WI38 (cell line): Measurements from ENCODE around the gene MSMB.
"Not testable (repeated sequence)": the region's sequence is repeated elsewhere in the genome, so short reads cannot be mapped to it uniquely, and the experiment has no call there.

ENCODE experiments used
- H3K4me3 ChIP-seq: 2 replicates; pipeline ENCODE4 v1.5.1; 2011; ENCODE audit warnings: low read depth, mild to moderate bottlenecking, control low read depth, low read length
- CTCF ChIP-seq: IDR thresholded peaks from 2 replicates; pipeline ENCODE4 v1.5.1; 2012; ENCODE audit warnings: low read depth, mild to moderate bottlenecking, control low read depth, low read length

The MSMB gene

GRCh38 chr10:46090258-46090812 lies 44.3 kb upstream of the MSMB start:
- no peak overlapping the region for H3K4me3 ChIP-seq
- no peak for TF ChIP-seq CTCF

- H3K4me3 ChIP-seq, result not testable (repeated sequence)
Measured at GRCh38 chr10:46087381-46087780, 41.3 kb upstream of the MSMB start.

GRCh38 chr10:46084321-46085165 lies 38.5 kb upstream of the MSMB start:
- H3K4me3 ChIP-seq, result no peak overlapping the region; the same call in 1 of the 2 replicates
- TF ChIP-seq CTCF, result no peak

GRCh38 chr10:46080886-46081285 lies 34.8 kb upstream of the MSMB start:
- no peak for TF ChIP-seq CTCF
- no peak overlapping the region for H3K4me3 ChIP-seq

GRCh38 chr10:46079831-46080585 lies 33.9 kb upstream of the MSMB start:
- no peak for TF ChIP-seq CTCF
- no peak overlapping the region for H3K4me3 ChIP-seq

- no peak for TF ChIP-seq CTCF
- no peak overlapping the region for H3K4me3 ChIP-seq
Measured at GRCh38 chr10:46077731-46078413, 31.8 kb upstream of the MSMB start.

GRCh38 chr10:46077141-46077554 lies 31.1 kb upstream of the MSMB start:
- no peak overlapping the region for H3K4me3 ChIP-seq
- no peak for TF ChIP-seq CTCF
